Upper lobe of right lung (tissue), 1 donor: ENCODE measurements around the gene MAP3K15. TPM values are rescaled to one million over a fixed set of nuclear protein-coding genes. Genes with fewer than 3 reads are reported as not detected.

Experiments used
- ATAC-seq: fragments of 200-7000 bp; cut with Tn5 transposase; one replicate; pipeline ENCODE4 v1.9.1; 2020; ENCODE audit warnings: mild to moderate bottlenecking, moderate library complexity
- DNase-seq: peaks from one replicate; pipeline ENCODE4 v3.0.0-alpha.2; 2020
- H3K27ac ChIP-seq: fragments of 200-600 bp; one replicate; pipeline ENCODE4 v1.8.0; 2022
- H3K27me3 ChIP-seq: fragments of 200-600 bp; one replicate; pipeline ENCODE4 v1.8.0; 2022; ENCODE audit warnings: mild to moderate bottlenecking
- H3K36me3 ChIP-seq: fragments of 200-600 bp; one replicate; pipeline ENCODE4 v1.8.0; 2022
- H3K4me1 ChIP-seq: fragments of 200-600 bp; one replicate; pipeline ENCODE4 v1.8.0; 2022
- H3K4me3 ChIP-seq: fragments of 200-600 bp; one replicate; pipeline ENCODE4 v1.8.0; 2022; ENCODE audit warnings: mild to moderate bottlenecking
- H3K9me3 ChIP-seq: fragments of 200-600 bp; one replicate; pipeline ENCODE4 v1.8.0; 2022
- intact Hi-C: fragments of 100-400 bp; cut with DNase I; formaldehyde crosslinking; loops from one replicate; pipeline ENCODE4 v1.11.0; 2022
- total RNA-seq: library from RNA; stranded (reverse); fragmentation: NEBNext Ultra II Directional; extraction: Animal tissue kit (Norgen Biotek cat#: 25700); gene quantifications from one replicate; pipeline ENCODE4 v1.2.1, GENCODE V29; 2021
- TF ChIP-seq, protein P1 (sequence below): fragments of 200-600 bp; IDR thresholded peaks from one replicate; pipeline ENCODE4 v1.8.0; 2022; ENCODE audit warnings: antibody characterized with exemption
- donor health status: DM: no; HTN: yes; CAD: no; lungs with severe emphysema.

MAP3K15 gene
- total RNA-seq, 1 donor from 2014 or later, result 2.1 TPM

DNA sequence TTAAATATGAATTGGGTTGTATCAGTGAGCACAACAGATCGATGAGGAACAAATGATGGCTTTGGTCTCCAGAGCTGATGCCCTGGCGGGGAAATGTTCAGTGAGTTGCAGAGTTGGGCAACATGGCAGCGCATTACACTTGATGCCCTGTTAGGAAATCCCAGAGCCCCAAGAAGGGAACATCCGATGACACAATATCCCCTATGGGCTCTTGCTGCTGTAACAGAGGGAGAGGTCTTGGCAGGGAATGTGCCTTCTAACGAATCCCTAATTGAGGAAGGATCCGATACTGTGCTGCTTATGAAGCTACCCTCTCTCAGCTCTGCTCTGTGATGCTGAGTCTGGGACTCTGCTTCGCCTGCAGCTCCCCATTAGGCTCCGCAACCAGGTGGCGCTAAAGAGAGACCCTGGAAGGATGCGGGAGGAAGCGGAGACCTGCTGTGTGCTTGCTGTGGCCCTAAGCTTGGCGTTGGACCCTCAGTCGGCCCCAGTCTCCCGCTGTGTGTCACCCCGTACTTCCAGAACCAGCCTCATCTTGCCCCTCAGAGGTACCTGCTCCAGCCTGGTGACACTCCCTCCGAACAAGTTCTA, 132.7 kb downstream of the MAP3K15 start:
- no peak overlapping the region for H3K27ac ChIP-seq
- H3K4me1 ChIP-seq, result no peaks in the 10 kb centered on the region
- H3K27me3 ChIP-seq, result no peaks in the 10 kb centered on the region
- TF ChIP-seq, protein P1, sequence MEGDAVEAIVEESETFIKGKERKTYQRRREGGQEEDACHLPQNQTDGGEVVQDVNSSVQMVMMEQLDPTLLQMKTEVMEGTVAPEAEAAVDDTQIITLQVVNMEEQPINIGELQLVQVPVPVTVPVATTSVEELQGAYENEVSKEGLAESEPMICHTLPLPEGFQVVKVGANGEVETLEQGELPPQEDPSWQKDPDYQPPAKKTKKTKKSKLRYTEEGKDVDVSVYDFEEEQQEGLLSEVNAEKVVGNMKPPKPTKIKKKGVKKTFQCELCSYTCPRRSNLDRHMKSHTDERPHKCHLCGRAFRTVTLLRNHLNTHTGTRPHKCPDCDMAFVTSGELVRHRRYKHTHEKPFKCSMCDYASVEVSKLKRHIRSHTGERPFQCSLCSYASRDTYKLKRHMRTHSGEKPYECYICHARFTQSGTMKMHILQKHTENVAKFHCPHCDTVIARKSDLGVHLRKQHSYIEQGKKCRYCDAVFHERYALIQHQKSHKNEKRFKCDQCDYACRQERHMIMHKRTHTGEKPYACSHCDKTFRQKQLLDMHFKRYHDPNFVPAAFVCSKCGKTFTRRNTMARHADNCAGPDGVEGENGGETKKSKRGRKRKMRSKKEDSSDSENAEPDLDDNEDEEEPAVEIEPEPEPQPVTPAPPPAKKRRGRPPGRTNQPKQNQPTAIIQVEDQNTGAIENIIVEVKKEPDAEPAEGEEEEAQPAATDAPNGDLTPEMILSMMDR, result peak; percentile 45
- ATAC-seq (peak; percentile 88), DNase-seq (peak; percentile 72)
- intact Hi-C loops, result no loop called here
- H3K9me3 ChIP-seq, result no peaks in the 10 kb centered on the region
- H3K36me3 ChIP-seq, result no peaks in the 10 kb centered on the region
- no peak overlapping the region for H3K4me3 ChIP-seq

DNA sequence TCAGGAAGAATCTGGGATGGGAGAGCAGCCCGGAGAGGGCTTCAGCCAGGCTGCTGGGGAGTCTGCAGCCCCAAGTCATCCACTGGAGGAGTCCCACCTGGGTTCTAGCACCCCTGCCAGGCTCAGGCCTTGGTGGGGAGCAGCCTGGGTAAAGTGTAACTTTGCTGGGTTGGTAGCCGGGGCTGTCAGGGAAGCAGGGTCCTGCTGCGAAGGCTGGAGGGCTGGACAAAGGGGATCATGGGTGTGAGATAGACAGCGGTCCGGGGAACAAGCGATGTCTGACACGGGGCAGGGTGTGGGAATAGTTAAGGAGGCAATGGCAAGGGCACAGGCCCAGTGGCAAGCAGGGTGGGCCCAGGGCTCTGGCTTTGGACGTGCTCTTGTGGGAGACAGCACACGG, 134.0 kb downstream of the MAP3K15 start:
- DNase-seq (no peak), ATAC-seq (no peak)
- no peak overlapping the region for H3K4me3 ChIP-seq
- H3K4me1 ChIP-seq, result no peaks in the 10 kb centered on the region
- TF ChIP-seq, protein P1, result no peak
- intact Hi-C loops, result no loop called here
- no peak overlapping the region for H3K27ac ChIP-seq
- H3K9me3 ChIP-seq, result no peaks in the 10 kb centered on the region
- H3K36me3 ChIP-seq, result no peaks in the 10 kb centered on the region
- H3K27me3 ChIP-seq, result no peaks in the 10 kb centered on the region

GRCh38 chrX:19377799-19378198, 137.5 kb downstream of the MAP3K15 start:
- no peak overlapping the region for H3K4me3 ChIP-seq
- no peaks in the 10 kb centered on the region for H3K36me3 ChIP-seq
- H3K27me3 ChIP-seq, result no peaks in the 10 kb centered on the region
- ATAC-seq (no peak), DNase-seq (no peak)
- TF ChIP-seq, protein P1, result no peak
- intact Hi-C loops, result no loop called here
- no peaks in the 10 kb centered on the region for H3K4me1 ChIP-seq
- H3K27ac ChIP-seq, result no peak overlapping the region
- no peaks in the 10 kb centered on the region for H3K9me3 ChIP-seq

GRCh38 chrX:19375546-19375945, 139.8 kb downstream of the MAP3K15 start:
- no peak for ATAC-seq

DNA sequence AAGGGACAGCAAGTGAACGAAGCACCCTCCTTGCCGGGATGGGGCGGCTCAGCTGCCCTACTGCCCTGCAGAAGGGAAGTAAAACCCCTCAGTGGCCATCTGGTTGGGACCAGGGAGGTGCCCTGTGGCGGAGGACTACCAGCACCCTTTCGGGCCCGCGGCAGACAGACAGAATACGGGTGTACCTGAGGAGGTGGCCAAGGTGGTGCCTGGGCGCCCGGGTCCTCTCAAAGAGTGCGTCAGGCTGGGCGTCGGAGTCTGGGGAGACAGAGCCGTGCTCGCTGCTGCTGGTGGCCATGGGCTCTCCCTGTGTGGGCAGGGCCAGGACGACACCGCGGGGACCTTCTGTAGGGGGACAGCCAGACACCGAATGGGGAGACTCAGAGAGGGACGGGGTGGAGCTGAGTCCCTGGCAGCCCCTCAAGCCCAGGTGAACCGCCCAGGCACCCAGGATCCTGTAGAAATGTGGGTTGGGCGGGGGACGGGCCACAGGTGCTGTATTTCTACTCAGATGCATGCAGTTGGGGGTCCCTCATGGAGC, 141.9 kb downstream of the MAP3K15 start:
- DNase-seq (no peak), ATAC-seq (no peak)
- no peaks in the 10 kb centered on the region for H3K36me3 ChIP-seq
- intact Hi-C loops, result no loop called here
- TF ChIP-seq, protein P1, result no peak
- H3K4me3 ChIP-seq, result no peak overlapping the region
- no peaks in the 10 kb centered on the region for H3K9me3 ChIP-seq
- no peaks in the 10 kb centered on the region for H3K4me1 ChIP-seq
- H3K27ac ChIP-seq, result no peak overlapping the region
- H3K27me3 ChIP-seq, result no peaks in the 10 kb centered on the region

More at GRCh38 chrX:19375546-19375945, 139.8 kb downstream of the MAP3K15 start:
- Histone ChIP-seq H3K27ac (no peak overlapping the region), H3K4me3 (no peak overlapping the region), H3K9me3 (no peaks in the 10 kb centered on the region), H3K4me1 (no peaks in the 10 kb centered on the region), H3K27me3 (no peaks in the 10 kb centered on the region), H3K36me3 (no peaks in the 10 kb centered on the region)
- TF ChIP-seq, protein P1, result no peak
- intact Hi-C loops, result no loop called here
- no peak for DNase-seq
